GM19023 (cell line): Measurements from ENCODE around the gene ZNF710.

Source experiments
- ATAC-seq: cut with Tn5 transposase; IDR thresholded peaks from one replicate; pipeline ENCODE4 v1.9.1; 2021; ENCODE audit warnings: mild to moderate bottlenecking, moderate library complexity; ENCODE audit not compliant: unreplicated experiment

ZNF710 gene

DNA sequence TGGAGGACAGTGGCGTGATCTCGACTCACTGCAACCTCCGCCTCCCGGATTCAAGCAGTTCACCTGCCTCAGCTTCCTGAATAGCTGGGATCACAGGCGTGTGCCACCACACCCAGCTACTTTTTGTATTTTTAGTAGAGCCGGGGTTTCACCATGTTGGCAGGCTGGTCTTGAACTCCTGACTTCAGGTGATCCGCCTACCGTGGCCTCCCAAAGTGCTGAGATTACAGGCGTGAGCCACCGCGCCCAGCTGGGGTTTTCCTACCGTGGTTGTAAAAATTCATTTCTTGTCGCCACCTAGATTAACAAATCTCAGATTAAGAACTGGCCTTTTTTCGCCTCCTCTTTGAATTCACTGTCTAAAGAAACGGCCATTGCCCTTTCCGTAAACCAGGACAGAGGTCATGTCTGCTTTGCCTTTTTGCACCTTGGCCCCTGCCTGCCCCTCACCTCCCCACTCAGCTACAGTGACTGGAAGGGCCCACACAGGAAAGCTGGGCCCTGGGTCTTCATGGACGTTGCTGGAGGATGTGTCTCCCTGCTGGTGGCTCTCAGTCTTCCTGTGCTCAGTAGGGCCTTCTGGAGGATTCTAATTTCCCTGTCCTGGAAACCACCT, 17.2 kb downstream of the ZNF710 start:
- ATAC-seq: no peak

DNA sequence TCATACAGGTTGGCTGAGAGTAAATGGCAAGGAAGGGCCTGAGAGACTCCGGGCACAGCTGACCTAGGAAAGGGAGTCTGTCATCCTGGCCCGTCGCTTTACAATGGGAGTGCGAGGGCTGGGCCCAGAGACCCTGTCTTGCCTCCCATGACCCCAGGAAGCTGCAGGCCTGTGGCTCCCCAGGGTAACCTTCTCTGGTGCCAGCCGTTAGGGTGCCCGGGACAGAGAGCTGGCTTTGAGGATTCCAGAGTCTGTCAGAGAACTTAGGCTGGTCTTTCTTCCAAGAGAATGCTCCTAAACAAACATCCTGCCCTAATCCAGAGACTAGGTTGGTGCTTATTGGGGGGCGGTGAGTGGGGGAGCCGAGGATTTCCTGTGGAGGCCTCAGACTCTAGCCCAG, 18.5 kb downstream of the ZNF710 start:
- ATAC-seq: no peak

DNA sequence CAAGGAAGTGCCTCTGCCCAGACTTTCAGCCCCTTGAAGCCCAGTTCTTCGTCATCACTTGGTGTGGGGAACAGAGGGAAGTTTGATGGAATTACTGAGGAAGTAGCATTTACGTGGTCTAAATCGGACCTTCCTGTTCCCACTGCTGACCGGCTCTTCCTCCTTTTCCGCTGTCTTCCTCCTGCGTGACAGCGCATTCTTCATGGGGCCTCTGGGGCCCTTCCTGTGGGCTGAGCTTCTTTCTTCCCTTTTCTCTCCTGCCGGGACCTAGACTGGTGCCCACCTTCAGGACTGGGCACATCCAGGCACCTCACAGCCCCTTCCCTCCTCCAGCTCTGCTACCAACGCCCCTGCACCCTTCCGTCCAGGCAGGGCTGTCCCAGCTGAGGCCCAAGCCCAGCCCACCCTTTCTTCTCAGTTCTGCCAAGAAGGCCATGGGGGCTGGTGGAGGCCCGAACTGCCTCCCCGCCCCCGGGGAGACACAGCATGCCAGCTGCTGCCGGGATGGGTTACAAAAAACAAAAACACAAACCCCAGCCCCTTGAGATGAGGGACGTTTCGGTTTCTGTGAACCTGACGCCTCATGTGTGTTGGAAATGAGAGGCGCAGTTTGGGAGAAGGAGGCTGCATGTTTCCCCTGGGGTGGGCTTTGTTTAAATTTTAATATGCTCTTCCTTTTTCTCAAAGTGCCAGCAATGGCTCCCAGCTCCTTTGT, 19.1 kb downstream of the ZNF710 start:
- ATAC-seq: no peak

DNA sequence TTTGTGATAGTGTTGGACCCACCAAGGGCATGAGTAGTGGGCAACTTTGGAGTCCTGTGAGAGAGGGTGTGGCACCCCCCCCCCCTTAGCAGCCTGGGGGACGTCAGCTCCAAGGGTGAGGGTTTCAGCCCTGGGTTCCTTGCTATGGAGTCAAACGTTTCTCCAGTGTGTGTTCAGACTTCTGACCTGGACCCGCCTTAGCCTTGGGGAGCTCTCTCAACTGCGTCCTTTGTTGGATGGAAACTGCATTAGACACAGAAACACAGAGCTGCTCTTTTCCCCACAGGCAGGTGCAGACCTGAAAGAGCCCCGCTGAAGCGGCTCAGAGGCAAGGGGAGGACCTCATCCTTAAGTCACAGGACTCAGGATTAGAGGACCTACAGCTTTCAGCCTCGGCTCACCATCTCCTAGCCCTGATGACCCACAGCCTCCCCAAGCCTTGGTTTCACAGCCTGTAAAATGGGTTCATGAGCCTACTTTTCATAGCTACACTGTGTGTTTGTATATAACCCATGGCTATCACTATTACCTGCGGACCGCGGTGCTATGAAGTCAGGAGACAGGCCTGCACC, 19.9 kb downstream of the ZNF710 start:
- ATAC-seq: no peak

DNA sequence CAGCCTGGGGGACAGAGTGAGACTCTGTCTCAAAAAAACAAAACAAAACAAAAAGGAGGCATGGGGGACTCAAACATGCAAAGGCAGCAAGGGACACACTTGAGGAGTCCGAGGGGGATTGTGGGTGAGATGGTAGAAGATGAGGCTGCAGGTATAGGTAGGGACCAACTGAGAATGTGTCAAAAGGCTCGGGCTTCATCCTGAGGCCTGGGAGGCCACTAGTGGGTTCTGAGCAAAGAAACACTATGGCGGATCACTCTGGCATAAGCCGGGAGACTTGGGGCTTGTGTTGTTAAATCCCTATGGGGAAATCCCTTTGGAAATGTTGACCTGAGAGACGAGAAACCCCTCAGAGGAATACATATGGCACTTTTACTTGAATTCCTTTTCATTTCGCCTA, 21.2 kb downstream of the ZNF710 start:
- no peak for ATAC-seq

DNA sequence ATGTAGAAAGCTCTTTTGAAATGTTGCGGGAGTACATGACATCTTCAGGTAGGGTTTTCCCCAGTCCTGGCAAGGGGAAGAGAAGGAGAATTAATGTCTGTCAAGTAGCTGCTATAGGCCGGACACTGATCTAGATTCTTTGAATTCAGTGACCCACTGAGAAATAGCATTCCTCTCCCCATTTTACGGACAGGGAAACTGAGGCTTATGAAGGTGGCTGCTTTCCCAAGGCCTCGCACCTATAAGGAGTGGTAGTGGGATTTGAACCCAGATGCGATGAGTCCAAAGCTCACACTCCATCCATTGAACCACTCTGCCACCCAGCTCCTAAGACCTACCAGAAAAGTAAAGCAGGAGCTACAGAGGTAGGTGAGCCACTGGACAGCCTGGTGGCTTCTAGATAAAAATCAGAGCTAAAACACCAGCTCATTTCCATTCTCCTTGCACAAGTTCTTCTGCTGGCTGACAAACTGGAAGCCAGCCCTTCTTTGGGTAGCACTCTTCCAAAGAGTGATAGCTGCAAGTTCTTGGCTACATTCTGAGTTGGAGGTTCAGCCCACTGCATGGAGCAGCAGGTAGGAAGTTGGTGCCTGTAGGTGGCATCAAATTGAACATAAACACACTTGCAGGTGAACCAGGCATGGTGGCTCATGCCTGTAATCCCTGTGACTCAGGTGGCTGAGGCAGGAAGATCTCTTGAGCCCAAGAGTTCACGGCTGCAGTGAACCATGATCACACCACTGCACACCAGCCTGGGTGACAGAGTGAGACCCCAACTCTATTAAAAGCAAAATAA, 22.0 kb downstream of the ZNF710 start:
- ATAC-seq: no peak

DNA sequence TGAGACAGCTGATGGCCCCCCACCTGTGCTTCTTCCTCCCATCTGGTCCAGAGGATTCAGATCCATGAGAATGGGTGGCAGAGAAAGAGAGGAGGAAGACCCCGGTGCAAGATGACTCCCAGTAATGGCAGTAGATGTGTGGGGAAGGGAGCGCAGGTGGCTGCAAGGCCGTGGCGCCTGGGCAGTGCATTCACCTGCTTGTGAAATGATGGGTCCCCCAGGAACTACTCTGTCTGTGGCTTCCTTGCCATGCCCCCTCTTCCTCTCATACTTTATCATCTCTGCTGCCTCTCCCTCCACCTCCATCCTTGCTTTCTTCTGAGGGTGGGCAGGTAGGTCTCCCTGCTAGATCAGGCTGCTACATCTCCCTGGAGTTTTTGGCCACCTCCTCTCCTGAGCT, 23.3 kb downstream of the ZNF710 start:
- ATAC-seq: no peak

DNA sequence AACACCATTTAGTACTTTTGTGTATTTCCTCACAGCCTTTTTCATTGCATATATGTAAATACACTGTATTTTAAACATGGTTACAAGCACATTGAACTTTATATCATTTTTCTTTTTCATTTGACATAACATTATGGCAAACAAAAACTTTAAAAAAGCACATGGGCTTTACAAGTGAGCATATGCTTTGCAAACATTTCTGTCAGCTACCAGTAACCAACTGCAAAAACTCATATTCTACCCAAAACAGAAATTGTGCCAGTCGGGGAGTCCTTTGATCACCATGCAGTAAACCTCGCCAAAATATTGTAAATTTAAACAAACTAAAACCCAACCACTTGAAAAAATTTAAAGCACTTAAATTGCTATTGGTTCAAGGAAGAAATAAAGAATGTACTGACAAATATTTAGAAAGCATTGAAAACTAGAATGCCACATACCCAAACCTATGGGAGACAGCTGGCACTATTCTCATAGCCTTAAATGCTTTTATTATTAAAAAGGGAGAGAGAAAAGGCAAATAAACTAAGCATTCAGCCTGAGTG, 24.4 kb downstream of the ZNF710 start:
- no peak for ATAC-seq

DNA sequence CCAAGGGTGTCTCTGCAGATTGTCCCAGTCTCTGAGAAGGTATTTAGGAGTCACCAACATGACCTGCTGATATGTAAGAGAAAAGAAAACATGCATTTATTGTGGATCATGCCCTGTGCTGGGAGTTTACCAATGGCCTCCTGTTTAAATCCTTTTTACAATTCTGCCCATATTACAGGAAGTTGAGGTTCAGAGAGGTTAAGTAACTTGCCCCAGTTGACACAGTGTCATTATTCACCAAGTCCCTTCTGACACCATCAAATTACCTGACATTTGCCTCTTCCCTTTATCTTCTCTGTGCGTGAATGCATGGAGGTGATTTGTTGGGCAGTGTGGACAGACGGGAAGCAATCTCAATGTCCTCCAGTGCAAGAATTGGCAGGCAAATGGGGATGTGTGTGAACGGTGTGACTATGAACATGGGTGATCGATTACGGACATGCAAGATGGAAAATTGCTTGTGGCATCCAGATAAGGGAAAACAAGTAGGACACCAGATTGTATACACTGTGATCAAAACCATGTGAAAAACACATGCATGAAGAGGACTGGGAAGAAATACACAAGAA, 27.3 kb downstream of the ZNF710 start:
- ATAC-seq: no peak

DNA sequence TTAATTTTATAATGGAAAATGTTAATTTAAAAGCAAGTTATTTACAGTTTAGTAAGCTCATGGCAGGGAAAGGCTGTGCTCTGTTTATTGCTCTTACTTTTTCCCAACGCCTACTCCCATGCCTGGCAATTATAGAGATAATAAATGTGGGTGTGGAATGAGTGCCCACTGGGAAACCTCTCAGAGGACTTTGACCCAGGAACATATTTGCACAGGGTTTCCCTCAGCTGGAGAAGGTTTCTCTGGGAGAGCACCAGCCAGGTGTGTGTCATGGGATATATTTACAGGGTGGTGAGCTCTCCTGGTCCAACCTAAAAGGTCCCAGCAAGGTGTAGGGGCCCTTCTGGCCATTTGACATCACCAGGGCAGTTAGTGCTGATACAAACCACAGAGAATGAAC, 27.9 kb downstream of the ZNF710 start:
- ATAC-seq: no peak

DNA sequence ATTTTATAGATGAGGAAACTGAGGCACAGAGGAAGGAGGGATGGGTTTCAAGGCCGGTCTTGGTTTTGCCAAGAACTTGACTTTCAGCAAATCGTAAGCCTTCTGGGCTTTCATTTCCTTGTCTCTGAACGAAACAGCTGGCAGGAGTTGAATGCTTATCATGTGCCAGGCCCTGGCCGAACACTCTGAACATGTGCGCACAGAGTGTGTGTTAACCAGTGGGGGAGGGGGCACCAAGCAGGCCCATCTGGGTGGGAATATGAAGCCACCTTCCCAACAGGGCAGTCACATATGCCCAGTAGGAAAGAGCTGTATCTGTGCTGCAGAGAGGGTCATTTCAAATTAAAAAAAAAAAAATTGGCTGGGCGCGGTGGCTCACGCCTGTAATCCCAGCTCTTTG, 29.3 kb downstream of the ZNF710 start:
- ATAC-seq: no peak

DNA sequence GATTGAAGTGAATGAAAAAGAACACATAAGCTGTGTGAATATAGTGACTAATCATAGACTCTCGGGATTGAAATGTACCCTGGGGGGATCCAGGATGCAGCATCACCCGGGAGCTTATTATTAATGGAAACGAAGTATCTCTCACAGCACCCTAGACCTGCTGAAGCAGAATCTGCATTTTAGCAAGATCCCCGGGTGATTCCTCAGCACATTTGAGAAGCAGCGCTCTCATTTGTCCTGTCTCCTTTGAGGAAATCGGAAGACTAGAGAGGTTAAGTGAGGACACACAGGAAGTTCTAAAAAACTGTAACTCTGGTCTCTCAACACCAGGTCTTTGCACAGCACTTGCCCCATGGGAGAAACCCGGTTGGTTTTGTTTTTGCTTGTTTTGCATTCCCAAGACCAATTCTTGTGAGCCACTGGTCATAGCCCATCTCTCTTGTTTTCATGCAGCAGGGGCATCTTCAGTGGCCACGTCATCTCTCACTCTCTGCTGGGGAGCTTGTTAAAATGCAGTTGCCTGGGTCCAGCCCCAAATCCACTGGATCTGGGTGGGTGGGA, 30.2 kb downstream of the ZNF710 start:
- ATAC-seq: peak; percentile 95

DNA sequence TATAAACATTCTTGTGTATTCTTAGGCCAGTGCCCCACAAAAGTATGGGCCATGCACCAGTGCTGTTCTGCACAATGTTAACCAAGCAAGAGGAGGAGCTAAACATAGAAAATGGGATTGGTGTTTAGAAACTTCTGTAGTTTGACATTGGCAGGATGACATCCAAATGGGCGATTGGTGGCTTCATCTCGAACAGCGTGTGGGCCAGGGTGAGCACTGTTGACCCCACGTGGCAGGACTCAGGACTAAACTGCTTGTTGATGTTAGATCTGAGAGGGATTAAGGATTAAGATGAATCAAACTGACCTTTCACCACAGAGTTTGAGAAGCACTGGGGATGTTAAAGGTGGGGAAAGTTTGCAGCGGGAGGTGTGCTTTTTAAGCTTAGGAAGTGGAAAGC, 31.9 kb downstream of the ZNF710 start:
- ATAC-seq: no peak

DNA sequence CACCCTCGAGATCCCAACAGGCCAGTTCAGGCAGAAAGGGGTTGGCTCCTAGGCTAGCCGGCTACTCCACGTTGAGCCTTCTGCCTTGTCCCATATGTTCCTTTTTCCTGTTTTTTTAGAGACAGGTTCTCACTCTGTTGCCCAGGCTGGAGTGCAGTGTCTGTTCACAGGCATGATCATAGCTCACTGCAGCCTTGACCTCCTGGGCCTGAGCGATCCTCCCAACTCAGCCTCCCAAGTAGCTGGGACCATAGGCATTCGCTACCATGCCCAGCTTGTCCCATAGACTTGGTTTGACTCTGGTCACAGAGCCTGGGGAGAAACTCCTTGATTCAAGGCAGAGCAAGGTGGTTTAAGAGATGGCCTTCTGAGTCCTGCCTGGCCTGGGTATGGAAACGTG, 32.3 kb downstream of the ZNF710 start:
- no peak for ATAC-seq

DNA sequence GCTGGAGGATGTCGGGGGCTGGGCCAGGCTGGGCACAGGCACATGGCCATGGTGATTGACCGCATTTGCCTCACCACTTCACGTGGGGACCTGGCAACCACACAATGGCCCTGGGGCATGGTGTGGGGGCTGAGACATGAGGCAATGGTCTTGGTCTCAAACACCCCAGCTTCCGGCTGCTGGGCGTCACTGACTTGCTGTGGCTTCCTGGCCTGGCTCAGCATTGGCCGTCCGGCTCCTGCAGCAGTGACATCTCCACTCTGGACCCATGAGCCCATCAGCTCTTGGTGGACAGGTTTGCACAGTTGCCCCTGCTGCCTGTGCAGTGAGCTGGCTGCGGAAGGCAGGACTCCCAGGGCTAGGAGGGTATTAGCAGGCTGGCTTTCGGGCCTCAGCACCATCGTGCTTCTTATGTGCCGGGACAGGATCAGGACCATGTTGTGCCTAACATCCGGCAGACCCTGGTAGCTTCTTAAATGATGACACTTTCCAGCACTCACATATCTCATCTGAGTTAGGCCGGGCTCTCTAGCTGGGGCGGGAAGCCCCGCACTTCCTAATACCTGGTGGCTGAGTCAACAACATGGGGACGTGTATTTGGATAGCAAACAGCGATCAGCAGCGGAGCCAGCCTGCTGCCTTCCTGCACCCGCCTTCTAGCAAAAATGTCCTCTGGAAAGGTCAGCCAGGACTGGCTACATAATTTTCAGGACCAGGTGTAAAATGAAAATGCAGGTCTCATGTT, 34.1 kb downstream of the ZNF710 start:
- ATAC-seq: no peak

DNA sequence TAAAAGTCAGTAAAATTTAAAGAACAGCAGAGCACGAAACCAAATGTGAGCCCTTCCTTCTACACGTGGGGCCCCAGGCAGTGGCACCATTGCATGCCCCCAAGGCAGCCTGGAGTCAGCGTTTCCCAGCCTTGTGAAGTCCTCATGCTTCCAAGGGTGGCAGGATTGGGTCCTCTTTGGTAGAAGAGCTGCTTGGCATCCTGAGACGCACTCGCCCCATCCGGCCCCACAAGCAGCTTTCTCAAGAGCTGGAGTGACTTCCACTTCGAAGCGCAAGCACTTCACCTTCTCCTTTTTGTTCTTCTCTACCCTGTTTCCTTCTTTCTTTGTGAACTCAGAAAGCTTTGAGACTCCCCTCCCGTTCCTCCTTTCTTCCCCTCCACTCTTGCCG, 34.7 kb downstream of the ZNF710 start:
- no peak for ATAC-seq

DNA sequence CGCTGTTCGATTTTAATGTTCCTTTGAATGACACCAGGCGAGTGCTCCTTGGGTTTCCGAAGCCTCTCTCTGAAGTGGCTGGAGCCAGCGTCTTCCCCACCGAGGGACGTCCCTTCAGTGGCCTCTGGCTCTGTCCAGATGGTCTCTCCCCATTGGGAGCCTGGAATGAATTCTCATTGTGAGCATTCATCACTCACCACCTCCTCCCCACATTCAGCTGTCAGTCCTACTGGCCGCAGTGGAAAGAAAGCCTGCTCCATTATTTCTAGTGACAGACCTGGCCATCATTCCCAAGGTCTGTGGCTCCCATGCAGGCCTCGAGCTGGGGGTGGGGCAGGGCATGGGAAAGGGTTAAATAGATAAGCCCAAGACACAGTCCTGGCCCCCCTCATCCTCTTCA, 35.2 kb downstream of the ZNF710 start:
- ATAC-seq: no peak

DNA sequence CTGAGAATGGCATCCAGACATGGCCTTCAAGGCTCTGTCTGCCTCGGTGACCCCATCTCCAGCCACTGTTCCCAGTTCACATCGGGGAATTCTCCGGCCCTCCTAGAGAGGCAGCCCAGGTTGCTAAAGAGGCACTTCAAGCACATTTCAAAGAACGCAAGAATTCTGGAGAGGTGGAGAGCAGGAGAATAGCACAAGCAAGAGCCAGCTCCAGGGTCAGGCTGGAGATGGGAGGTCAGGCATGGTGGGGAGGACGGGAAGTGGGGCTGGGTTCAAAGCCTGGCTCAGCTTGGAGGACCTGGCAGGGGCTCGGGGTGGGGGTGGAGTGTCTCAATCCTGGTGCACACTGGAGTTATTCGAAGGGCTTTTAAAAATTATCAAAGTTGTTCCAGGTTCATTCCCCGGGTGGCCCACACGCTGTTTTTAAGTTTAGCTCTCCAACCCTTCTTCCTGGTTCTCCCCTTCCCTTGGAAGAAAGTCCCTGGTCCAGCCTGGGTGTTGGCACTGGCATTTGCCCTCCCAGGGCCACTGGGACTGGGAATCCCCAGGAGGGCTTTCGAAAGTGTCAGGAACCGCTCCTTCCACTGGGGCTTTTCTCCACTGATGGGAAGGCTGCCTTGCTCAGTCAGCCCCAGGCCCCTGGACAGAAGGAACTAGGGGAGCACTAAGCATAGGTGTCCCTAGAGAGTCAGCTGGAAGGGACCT, 35.8 kb downstream of the ZNF710 start:
- ATAC-seq: no peak

DNA sequence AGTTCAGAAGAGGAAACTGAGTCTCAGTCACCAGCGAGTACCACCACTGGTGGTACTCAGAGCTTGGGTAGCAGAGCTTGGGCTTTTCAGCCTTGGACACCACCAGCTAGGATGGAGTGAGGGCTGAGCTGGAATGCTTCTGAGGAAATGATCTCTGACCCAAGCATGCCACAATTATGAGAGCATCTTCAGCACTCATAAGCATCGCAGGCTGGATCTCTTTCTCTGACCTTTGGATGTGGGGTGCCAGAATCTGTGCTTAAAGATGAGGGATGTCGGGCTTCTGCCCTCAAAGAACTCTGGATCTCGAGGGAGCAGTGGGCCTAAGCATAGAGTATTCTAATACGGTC, 36.4 kb downstream of the ZNF710 start:
- no peak for ATAC-seq
